GM12864 (cell line): ENCODE measurements around the gene CDRT4.

ENCODE experiments used
- DNase-seq: peaks from one replicate; pipeline ENCODE4 v3.0.0-alpha.2; 2011; ENCODE audit warnings: low read depth
- H3K4me3 ChIP-seq: 2 replicates; pipeline ENCODE4 v1.5.1; 2011; ENCODE audit warnings: mild to moderate bottlenecking, low read depth, low read length, control low read depth
- CTCF ChIP-seq: IDR thresholded peaks from 2 replicates; pipeline ENCODE4 v1.5.1; 2011; ENCODE audit warnings: low read depth, mild to moderate bottlenecking, moderate library complexity, low read length, control low read depth, inconsistent platforms; ENCODE audit errors: missing control alignments

The CDRT4 gene

DNA sequence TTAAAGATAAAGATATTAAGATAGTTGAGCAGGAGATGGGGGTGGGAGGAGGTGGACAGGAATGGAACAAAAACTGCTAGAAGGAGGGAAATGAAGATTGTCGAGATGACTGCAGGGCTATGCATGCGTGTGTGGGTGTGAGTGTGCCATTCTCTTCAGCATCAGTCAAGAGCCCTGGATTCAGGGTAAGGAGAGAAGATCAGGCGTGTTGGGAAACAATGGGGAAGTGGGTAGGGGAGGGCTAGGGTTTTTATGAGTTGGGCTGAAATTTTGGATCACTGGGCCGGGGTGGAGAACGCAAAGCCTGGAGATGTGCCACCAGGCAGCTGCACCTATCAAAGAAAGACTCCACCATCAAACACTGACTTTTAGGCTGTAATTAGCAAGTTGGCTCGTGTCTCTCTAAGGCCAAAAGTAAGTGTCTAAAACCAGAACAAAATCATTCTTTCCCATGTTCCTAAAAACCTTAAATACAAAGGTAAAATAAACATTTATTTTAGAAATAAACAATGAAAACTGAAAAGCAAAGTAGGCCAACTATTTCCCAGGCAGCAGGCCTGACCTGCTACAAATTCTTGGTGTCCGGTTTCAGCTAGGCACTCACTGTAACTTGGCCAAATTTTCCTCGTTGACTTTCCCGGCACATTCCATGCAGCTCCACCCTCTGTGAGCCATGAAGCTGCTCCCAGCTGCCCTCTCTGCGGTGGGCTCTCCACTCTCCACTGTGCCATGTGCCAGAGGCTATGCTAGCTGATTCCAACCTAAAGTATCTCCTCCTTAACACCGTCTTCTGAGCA lies 4.2 kb downstream of the CDRT4 start:
- H3K4me3 ChIP-seq: no peak overlapping the region
- no peak for DNase-seq
- TF ChIP-seq CTCF: no peak

DNA sequence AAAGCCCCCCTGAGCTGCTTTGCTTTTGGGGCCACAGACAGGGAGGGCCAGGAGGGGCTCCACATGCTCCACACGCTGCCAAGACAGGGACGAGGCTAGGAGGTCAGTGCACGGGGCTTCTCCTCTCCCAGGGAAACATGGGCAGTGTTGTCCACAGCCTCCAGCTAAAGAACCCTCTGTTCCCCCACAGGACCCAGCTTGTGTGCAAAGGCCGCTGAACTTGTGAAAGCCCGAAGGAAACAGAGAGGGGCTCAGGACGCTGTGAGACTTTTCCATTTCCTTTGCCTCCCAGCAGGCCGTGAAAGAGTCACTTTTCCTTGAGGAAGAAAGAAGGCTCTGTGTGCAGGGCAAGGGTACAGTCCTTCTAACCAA lies 9.7 kb downstream of the CDRT4 start:
- TF ChIP-seq CTCF: no peak
- DNase-seq: no peak
- no peak overlapping the region for H3K4me3 ChIP-seq

GRCh38 chr17:15456972-15457722 lies 10.3 kb downstream of the CDRT4 start:
- H3K4me3 ChIP-seq: no peak overlapping the region
- DNase-seq: no peak
- TF ChIP-seq CTCF: no peak

DNA sequence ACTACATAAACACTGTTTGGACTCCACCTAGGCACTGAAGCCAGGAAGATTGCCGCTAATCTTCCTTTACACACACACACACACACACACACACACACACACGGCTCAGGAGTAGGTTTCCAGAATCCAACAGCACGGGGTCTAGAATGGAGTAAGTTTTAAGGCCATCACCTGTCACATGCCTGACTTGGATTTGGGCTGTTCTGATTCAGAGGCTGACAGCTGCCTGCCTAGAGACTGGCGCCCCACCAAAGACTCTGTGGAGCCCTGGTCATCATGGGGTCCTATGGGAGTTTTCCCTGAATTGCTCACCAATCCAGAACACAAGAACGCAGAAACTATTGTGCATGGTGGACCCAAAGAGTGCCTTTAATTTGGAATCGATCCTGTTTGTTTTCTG lies 10.9 kb downstream of the CDRT4 start:
- H3K4me3 ChIP-seq: no peak overlapping the region
- no peak for DNase-seq
- TF ChIP-seq CTCF: no peak

DNA sequence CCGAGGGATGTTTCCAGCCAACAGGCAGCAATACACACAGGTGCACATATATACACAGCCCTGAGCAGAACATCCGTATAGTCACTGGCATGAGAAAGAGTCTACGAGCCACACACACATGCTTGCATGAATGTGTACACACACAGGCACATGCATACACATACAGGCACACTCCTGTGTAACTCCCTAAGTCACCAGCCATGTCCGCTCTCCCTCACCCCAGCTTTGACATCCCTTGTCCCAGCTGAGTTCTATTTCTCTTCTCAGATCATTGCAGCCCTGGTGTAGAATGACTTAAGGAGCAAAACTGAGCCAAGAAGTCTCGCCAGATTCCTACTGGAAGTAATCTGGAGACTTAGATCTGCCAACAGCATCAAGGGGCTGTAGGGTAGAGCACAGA lies 13.1 kb downstream of the CDRT4 start:
- no peak for DNase-seq
- TF ChIP-seq CTCF: no peak
- no peak overlapping the region for H3K4me3 ChIP-seq

GRCh38 chr17:15453782-15454181 lies 13.6 kb downstream of the CDRT4 start:
- no peak for TF ChIP-seq CTCF
- no peak for DNase-seq
- H3K4me3 ChIP-seq: no peak overlapping the region
